Stimulated activated CD4-positive, alpha-beta T cell treated with anti-CD3 and anti-CD28 coated beads, TNF-alpha, amount 100 ng/mL, for 24 hours (primary cell): ENCODE data around the gene CLEC3A.
"Not testable (repeated sequence)": the region's sequence is repeated elsewhere in the genome, so short reads cannot be mapped to it uniquely, and the experiment has no call there.

Source experiments
- DNase-seq, 3 experiments: peaks; one replicate each; pipeline ENCODE4 v3.0.0-alpha.2; 2020; ENCODE audit warnings: low read depth in 3 of 3

The CLEC3A gene

GRCh38 chr16:78034530-78034929, 12.2 kb downstream of the CLEC3A start:
- peak in 1 of 3 experiments; percentile 10 for DNase-seq

DNA sequence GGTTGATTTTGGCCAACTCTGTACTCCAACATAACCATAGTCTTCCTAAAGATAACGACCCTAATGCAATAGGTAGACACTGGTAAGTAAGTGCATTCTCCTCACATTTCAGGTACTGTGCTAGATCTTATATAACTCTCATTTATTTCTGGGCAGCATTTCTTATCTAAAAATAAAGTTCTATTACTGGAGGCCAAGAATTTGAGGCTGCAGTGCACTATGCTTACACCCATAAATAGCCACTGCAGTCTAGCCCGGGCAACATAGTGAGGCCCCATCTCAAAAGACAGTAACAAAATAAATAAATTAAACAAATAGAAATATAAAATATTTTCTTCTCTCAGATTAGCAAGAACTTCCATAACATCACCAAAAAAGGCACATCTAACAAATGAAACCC, 12.7 kb downstream of the CLEC3A start:
- no peak for DNase-seq

DNA sequence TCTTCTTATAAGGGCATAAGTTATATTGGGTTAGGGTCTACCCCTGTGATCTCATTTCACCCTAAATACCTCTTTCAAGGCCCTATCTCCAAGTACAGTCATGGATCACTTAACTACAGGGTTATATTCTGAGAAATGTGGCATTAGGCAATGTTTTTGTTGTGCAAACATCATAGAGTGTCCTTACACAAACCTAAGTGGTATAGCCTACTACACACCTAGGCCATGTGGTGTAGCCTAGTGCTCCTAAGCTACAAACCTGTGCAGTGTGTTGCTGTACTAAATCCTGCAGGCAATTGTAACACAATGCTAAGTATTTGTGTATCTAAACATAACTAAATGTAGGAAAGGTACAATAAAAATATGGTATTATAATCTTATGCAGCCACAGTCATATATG, 18.0 kb downstream of the CLEC3A start:
- no peak for DNase-seq

DNA sequence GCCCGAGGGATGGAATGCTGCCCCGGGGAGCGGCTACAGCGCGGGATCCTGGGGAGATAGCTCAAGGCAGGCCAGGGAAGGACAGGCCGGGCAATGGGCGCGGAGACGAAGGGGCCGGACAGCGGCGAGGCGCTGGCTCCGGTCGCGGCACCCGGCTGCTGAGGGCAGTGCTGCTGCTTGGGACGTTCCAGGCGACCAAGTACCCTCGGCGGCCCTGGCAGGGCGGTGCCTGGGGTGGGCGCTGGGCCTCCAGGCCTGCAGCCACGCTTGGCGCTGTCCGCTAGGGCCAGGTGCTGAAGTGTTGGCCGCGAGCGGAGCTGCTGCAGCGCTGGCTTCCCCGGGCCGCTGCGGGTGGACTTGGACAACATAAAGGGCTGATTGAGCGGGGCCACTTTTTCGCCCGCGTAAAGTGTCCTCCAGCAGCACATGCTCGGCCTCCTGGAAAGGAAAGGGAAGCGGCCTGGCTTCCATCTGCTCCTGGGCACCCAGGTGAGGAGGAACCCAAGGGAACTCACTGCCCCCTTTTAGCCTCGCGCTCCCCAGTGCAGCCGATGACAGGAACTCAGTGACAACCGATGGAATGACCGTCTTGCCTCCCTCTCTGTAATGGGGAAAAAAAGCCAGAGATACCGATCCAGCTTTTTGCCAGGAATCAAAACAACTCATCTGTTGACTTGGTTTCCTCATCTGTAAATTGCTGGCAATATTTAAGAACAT, 23.7 kb downstream of the CLEC3A start:
- peak in 1 of 3 experiments; percentile 34 for DNase-seq

GRCh38 chr16:78048319-78048718, 26.0 kb downstream of the CLEC3A start:
- DNase-seq, result no peak

DNA sequence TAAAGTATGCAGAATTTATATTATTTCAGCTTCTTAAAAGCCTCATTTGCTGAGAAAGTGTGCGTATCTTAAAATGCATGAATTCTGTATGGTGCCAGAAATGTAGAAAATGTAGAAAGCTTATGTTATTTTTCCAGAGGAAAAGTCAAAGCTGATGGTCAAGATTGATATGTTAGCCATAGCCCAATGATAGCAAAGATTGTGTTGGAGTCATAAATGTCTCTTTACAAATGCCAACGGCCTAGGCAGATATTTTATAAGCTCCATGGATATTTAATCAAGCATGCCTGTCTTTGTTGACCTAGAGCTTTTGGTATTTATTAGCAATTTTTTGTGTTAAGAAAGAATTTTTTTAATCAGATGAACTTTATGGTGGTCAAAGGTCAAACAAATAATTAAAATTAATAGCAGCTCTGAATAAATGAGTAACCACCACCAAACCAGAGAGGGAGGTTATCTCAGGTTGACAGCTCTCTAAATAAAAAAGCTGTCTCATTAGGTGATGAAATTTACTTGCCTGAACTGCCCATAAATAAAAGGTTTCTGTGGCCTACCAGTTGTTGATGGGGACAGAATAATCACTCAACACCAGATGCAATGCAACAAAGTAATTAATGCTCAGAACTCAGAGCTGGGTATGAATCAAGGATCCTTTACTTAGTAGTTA, 28.5 kb downstream of the CLEC3A start:
- DNase-seq, result no peak

- no peak for DNase-seq
These were observed 35.6 kb downstream of the CLEC3A start for GRCh38 chr16:78057803-78058564.

- DNase-seq, result not testable (repeated sequence)
These were observed 37.5 kb downstream of the CLEC3A start for GRCh38 chr16:78059806-78060205.

DNA sequence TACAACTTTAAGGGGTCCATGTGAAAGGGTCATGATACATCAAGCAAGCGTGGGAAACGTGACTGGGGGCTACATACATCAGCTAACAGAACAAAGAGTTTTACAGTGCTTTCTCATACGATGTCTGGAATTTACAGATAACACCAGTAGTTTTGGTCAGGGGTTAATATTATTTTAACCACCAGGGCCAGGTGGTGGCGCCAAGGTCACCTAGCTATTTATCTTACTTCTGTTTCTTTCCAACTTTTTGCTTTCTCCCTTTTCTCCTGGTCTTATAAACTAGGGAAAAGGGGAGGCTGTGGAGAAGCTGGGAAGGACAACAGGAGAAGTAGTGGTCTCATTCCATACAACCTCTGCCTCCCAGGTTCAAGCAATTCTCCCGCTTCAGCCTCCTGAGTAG, 37.9 kb downstream of the CLEC3A start:
- DNase-seq, result no peak

GRCh38 chr16:78060809-78061208, 38.5 kb downstream of the CLEC3A start:
- no peak for DNase-seq

GRCh38 chr16:78065319-78065718, 43.0 kb downstream of the CLEC3A start:
- DNase-seq, result no peak

GRCh38 chr16:78069913-78070312, 47.6 kb downstream of the CLEC3A start:
- DNase-seq, result no peak

DNA sequence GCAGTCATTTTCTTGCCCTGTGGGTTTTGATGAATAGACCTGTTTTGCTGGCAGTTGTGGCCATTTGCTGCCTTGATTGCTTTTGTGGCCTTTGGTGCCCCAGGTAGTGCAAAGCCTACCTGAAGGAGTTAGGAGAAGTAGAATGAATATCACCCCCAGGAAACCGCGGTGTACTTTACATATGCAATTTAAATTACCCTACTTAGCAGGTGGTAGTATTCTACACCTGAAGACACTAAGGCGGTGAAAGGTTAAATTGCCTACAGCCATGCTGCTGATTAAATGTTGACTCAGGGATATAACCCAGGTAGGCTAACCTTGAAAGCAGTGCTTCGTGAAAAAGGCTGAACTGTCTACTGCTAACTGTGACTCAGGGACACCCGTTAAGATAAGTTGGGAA, 49.9 kb downstream of the CLEC3A start:
- no peak for DNase-seq

GRCh38 chr16:78075800-78076199, 53.5 kb downstream of the CLEC3A start:
- no peak for DNase-seq

- DNase-seq, result no peak
These were observed 59.0 kb downstream of the CLEC3A start for GRCh38 chr16:78081341-78081740.
